Naive thymus-derived CD4-positive, alpha-beta T cell (primary cell): ENCODE data around the gene COMT. TPM values are rescaled to one million over a fixed set of nuclear protein-coding genes. Genes with fewer than 3 reads are reported as not detected.
"Not testable (repeated sequence)": the region's sequence is repeated elsewhere in the genome, so short reads cannot be mapped to it uniquely, and the experiment has no call there.

Source experiments
- ATAC-seq: fragments of 150-1000 bp; cut with Tn5 transposase; 2 replicates; pipeline ENCODE4 v1.10.0; 2021; ENCODE audit warnings: mild to moderate bottlenecking, moderate library complexity
- CTCF ChIA-PET: fragments of 350-600 bp; sonication (Branson Sonifier 250); formaldehyde crosslinking; loops from one replicate; lab custom pipeline; 2021; ENCODE audit warnings: antibody characterized with exemption; lab: Charles Lee
- POLR2A ChIA-PET: fragments of 350-600 bp; sonication (Branson Sonifier 250); formaldehyde crosslinking; loops from one replicate; lab custom pipeline; 2021; ENCODE audit warnings: antibody characterized with exemption, inconsistent platforms; lab: Charles Lee
- DNase-seq, 9 donors: peaks; one replicate each; pipeline versions ENCODE4 v3.0.0 to v3.0.0-alpha.2; 2020 to 2022; ENCODE audit warnings: mixed read lengths in 1 of 9
- H3K27ac ChIP-seq: one replicate; pipeline ENCODE4 v1.7.0; 2013; ENCODE audit warnings: mild to moderate bottlenecking, low read depth, low read length, moderate library complexity
- H3K27me3 ChIP-seq, 2 donors: one replicate each; pipeline ENCODE4 v1.7.0; 2013; ENCODE audit warnings: low read length in 2 of 2, mild to moderate bottlenecking in 2 of 2, moderate library complexity in 2 of 2; ENCODE audit not compliant: control insufficient read depth in 2 of 2, insufficient read depth in 2 of 2
- H3K36me3 ChIP-seq, 3 experiments: 1 replicate in 2 of 3; 2 replicates in 1 of 3; pipeline ENCODE4 v1.7.0; 2013; ENCODE audit warnings: low read length in 3 of 3, mild to moderate bottlenecking in 3 of 3, moderate library complexity in 1 of 3; ENCODE audit not compliant: insufficient read depth in 3 of 3, control insufficient read depth in 2 of 3
- H3K4me1 ChIP-seq, 2 donors: one replicate each; pipeline ENCODE4 v1.7.0; 2013; ENCODE audit warnings: low read length in 2 of 2, mild to moderate bottlenecking in 2 of 2, moderate library complexity in 1 of 2; ENCODE audit not compliant: control insufficient read depth in 2 of 2, insufficient read depth in 2 of 2
- H3K4me3 ChIP-seq: 2 replicates; pipeline ENCODE4 v1.7.0; 2013; ENCODE audit warnings: mild to moderate bottlenecking, low read length
- H3K9me3 ChIP-seq, 3 experiments: 1 replicate in 2 of 3; 2 replicates in 1 of 3; pipeline ENCODE4 v1.7.0; 2013; ENCODE audit warnings: low read length in 3 of 3; ENCODE audit not compliant: control insufficient read depth in 2 of 3
- H3K27ac Mint-ChIP-seq, 9 donors: one replicate each; pipeline ENCODE4 v1.8.0; 2020 to 2022; ENCODE audit warnings: mixed read lengths in 9 of 9, mild to moderate bottlenecking in 8 of 9, moderate library complexity in 5 of 9, inconsistent platforms in 2 of 9
- H3K27me3 Mint-ChIP-seq, 5 donors: one replicate each; pipeline ENCODE4 v1.8.0; 2021 to 2022; ENCODE audit warnings: mixed read lengths in 5 of 5, mild to moderate bottlenecking in 1 of 5
- H3K36me3 Mint-ChIP-seq, 5 donors: one replicate each; pipeline ENCODE4 v1.8.0; 2020 to 2022; ENCODE audit warnings: mixed read lengths in 5 of 5, mild to moderate bottlenecking in 3 of 5, inconsistent platforms in 1 of 5
- H3K4me1 Mint-ChIP-seq, 7 donors: one replicate each; pipeline ENCODE4 v1.8.0; 2020 to 2022; ENCODE audit warnings: mixed read lengths in 7 of 7, mild to moderate bottlenecking in 3 of 7, inconsistent platforms in 1 of 7
- H3K4me3 Mint-ChIP-seq, 10 donors: one replicate each; pipeline ENCODE4 v1.8.0; 2020 to 2022; ENCODE audit warnings: mild to moderate bottlenecking in 10 of 10, mixed read lengths in 10 of 10, moderate library complexity in 6 of 10, inconsistent platforms in 2 of 10
- H3K9me3 Mint-ChIP-seq, 11 donors: one replicate each; pipeline ENCODE4 v1.8.0; 2020 to 2022; ENCODE audit warnings: mixed read lengths in 11 of 11, mild to moderate bottlenecking in 4 of 11, inconsistent platforms in 1 of 11, moderate library complexity in 1 of 11
- intact Hi-C, 2 donors: fragments of 100-400 bp; cut with micrococcal nuclease; formaldehyde crosslinking; loops; one replicate each; pipeline ENCODE4 v1.15.1; 2023
- polyA plus RNA-seq, 2 donors: library from polyadenylated mRNA; unstranded; fragments of 300-500 nt; fragmentation: Illumina TruSeq; gene quantifications; one replicate each; pipeline ENCODE4 v1.2.3, GENCODE V29; 2021
- total RNA-seq, 6 experiments: library from RNA in 5 of 6; stranded (reverse) in 5 of 6; gene quantifications; 1 replicate in 5 of 6; 2 replicates in 1 of 6; pipeline ENCODE4 v1.2.3 and lab custom pipeline; 2021 to 2026

COMT gene
- total and polyA plus RNA-seq, 7 experiments from 2014 or later = 30.0 to 105 (median 56.0) TPM

- peaks cover 0 to 18% (median 4%) of the 10 kb centered on the region in 5 donors for H3K36me3 Mint-ChIP-seq
- H3K27me3 Mint-ChIP-seq = no peaks in the 10 kb centered on the region
- ATAC-seq = no peak
- H3K36me3 ChIP-seq = peaks cover 0 to 11% (median 0%) of the 10 kb centered on the region in 3 experiments
- H3K4me1 Mint-ChIP-seq = peaks cover 0 to 8% (median 0%) of the 10 kb centered on the region in 7 donors
- H3K4me1 ChIP-seq = no peaks in the 10 kb centered on the region
- H3K4me3 Mint-ChIP-seq = no peak overlapping the region
- POLR2A ChIA-PET = no interaction called here
- no peak overlapping the region for H3K4me3 ChIP-seq
- no peaks in the 10 kb centered on the region for H3K27me3 ChIP-seq
- H3K27ac ChIP-seq = no peak overlapping the region
- no peaks in the 10 kb centered on the region for H3K9me3 Mint-ChIP-seq
- no peak for DNase-seq
- intact Hi-C loops = no loop called here
- no peaks in the 10 kb centered on the region for H3K9me3 ChIP-seq
- CTCF ChIA-PET = interaction anchor here (0.8 kb wide), 1 partner anchor 14 kb away, joined by 4 read pairs; no protein-coding TSS in a partner anchor
- no peak overlapping the region for H3K27ac Mint-ChIP-seq
Measured at GRCh38 chr22:19923914-19924513, 17.6 kb upstream of the COMT start.

GRCh38 chr22:19926028-19926427 is 15.5 kb upstream of the COMT start:
- ATAC-seq, H3K4me3 ChIP-seq, H3K4me1 Mint-ChIP-seq, intact Hi-C loops, H3K9me3 Mint-ChIP-seq, H3K27ac Mint-ChIP-seq, H3K27ac ChIP-seq, H3K9me3 ChIP-seq, H3K27me3 ChIP-seq, H3K4me1 ChIP-seq, DNase-seq, H3K27me3 Mint-ChIP-seq, H3K4me3 Mint-ChIP-seq, H3K36me3 ChIP-seq, POLR2A ChIA-PET: not testable (repeated sequence)
- H3K36me3 Mint-ChIP-seq = peaks cover 0 to 27% (median 4%) of the 10 kb centered on the region in 5 donors
- CTCF ChIA-PET = interaction anchor here (1.0 kb wide), 1 partner anchor 16 kb away, joined by 3 read pairs; no protein-coding TSS in a partner anchor

- Mint-ChIP-seq H3K4me1 (peaks cover 0 to 11% (median 0%) of the 10 kb centered on the region in 7 donors), H3K36me3 (peaks cover 0 to 23% (median 4%) of the 10 kb centered on the region in 5 donors), H3K27me3 (no peaks in the 10 kb centered on the region), H3K9me3 (no peaks in the 10 kb centered on the region), H3K4me3 (no peak overlapping the region), H3K27ac (peak overlapping the region in 1 of 9 donors; percentile 8)
- ChIA-PET POLR2A (no interaction called here), CTCF (no interaction called here)
- no peak overlapping the region for H3K4me3 ChIP-seq
- ATAC-seq = no peak
- H3K27ac ChIP-seq = no peak overlapping the region
- H3K27me3 ChIP-seq = no peaks in the 10 kb centered on the region
- H3K9me3 ChIP-seq = no peaks in the 10 kb centered on the region
- DNase-seq = no peak
- H3K4me1 ChIP-seq = no peaks in the 10 kb centered on the region
- H3K36me3 ChIP-seq = no peaks in the 10 kb centered on the region
- intact Hi-C loops = no loop called here
Measured at GRCh38 chr22:19927696-19928095, 13.9 kb upstream of the COMT start.

- Mint-ChIP-seq H3K4me1 (peaks cover 0 to 11% (median 0%) of the 10 kb centered on the region in 7 donors), H3K27me3 (no peaks in the 10 kb centered on the region), H3K9me3 (no peaks in the 10 kb centered on the region), H3K4me3 (no peak overlapping the region), H3K36me3 (peaks cover 0 to 23% (median 4%) of the 10 kb centered on the region in 5 donors), H3K27ac (no peak overlapping the region)
- intact Hi-C loops = no loop called here
- Histone ChIP-seq H3K36me3 (no peaks in the 10 kb centered on the region), H3K27me3 (no peaks in the 10 kb centered on the region), H3K4me1 (no peaks in the 10 kb centered on the region), H3K4me3 (no peak overlapping the region), H3K27ac (no peak overlapping the region), H3K9me3 (no peaks in the 10 kb centered on the region)
- CTCF ChIA-PET = no interaction called here
- POLR2A ChIA-PET = no interaction called here
- peak; percentile 22 for ATAC-seq
- DNase-seq = no peak
Measured at GRCh38 chr22:19928207-19928606, 13.4 kb upstream of the COMT start.

GRCh38 chr22:19929586-19930550 is 11.7 kb upstream of the COMT start:
- POLR2A ChIA-PET = no interaction called here
- ATAC-seq (no peak), DNase-seq (no peak)
- no peaks in the 10 kb centered on the region for H3K27me3 Mint-ChIP-seq
- H3K9me3 ChIP-seq = no peaks in the 10 kb centered on the region
- CTCF ChIA-PET = no interaction called here
- peaks cover 0 to under 1% (median 0%) of the 10 kb centered on the region in 11 donors for H3K9me3 Mint-ChIP-seq
- no peaks in the 10 kb centered on the region for H3K4me1 ChIP-seq
- H3K27ac Mint-ChIP-seq = peak overlapping the region in 1 of 9 donors; percentile 33
- peaks cover 0 to 20% (median 1%) of the 10 kb centered on the region in 5 donors for H3K36me3 Mint-ChIP-seq
- H3K4me3 Mint-ChIP-seq = no peak overlapping the region
- no peak overlapping the region for H3K27ac ChIP-seq
- H3K4me3 ChIP-seq = no peak overlapping the region
- intact Hi-C loops = no loop called here
- H3K36me3 ChIP-seq = no peaks in the 10 kb centered on the region
- H3K27me3 ChIP-seq = no peaks in the 10 kb centered on the region
- peaks cover 0 to 11% (median 0%) of the 10 kb centered on the region in 7 donors for H3K4me1 Mint-ChIP-seq

- CTCF ChIA-PET = no interaction called here
- no peak overlapping the region for H3K27ac Mint-ChIP-seq
Measured at GRCh38 chr22:19930551-19931486, 10.8 kb upstream of the COMT start.

More at GRCh38 chr22:19930551-19931486, 10.8 kb upstream of the COMT start:
- Histone ChIP-seq H3K4me1 (no peaks in the 10 kb centered on the region), H3K9me3 (peaks cover 0 to 3% (median 0%) of the 10 kb centered on the region in 3 experiments), H3K27ac (no peak overlapping the region), H3K36me3 (no peaks in the 10 kb centered on the region), H3K27me3 (no peaks in the 10 kb centered on the region), H3K4me3 (no peak overlapping the region)
- POLR2A ChIA-PET = no interaction called here
- Mint-ChIP-seq H3K36me3 (peaks cover 6 to 30% (median 11%) of the 10 kb centered on the region in 5 donors), H3K9me3 (peaks cover 0 to 10% (median 5%) of the 10 kb centered on the region in 11 donors), H3K4me3 (no peak overlapping the region), H3K27me3 (no peaks in the 10 kb centered on the region), H3K4me1 (peaks cover 0 to 11% (median 0%) of the 10 kb centered on the region in 7 donors)
- intact Hi-C loops = no loop called here
- DNase-seq (no peak), ATAC-seq (no peak)
